HepG2 (cell line): ENCODE results near the gene HLF. TPM values are rescaled to one million over a fixed set of nuclear protein-coding genes. Genes with fewer than 3 reads are reported as not detected.
A peak's percentile ranks its signal among the peaks of the same experiment; 100 is the strongest.

Experiments
- ATRX ChIP-seq: sonication (generic); formaldehyde crosslinking; IDR thresholded peaks from 2 replicates; pipeline ENCODE4 v1.4.0; 2020; ENCODE audit warnings: missing genetic modification reagents, borderline replicate concordance
- FOSL2 ChIP-seq: sonication (generic); formaldehyde crosslinking; IDR thresholded peaks from 2 replicates; pipeline ENCODE4 v1.4.0; 2020; ENCODE audit warnings: missing genetic modification reagents
- GPN1 ChIP-seq: sonication (generic); formaldehyde crosslinking; IDR thresholded peaks from 2 replicates; pipeline ENCODE4 v1.5.1; 2020; ENCODE audit warnings: missing genetic modification reagents, borderline replicate concordance
- HMGXB3 ChIP-seq: sonication (generic); formaldehyde crosslinking; IDR thresholded peaks from 2 replicates; pipeline ENCODE4 v1.4.0; 2020; ENCODE audit warnings: missing genetic modification reagents, borderline replicate concordance
- HNRNPUL1 ChIP-seq: fragments of 200-400 bp; formaldehyde crosslinking; IDR thresholded peaks from 2 replicates; pipeline ENCODE4 v1.6.1; 2017; ENCODE audit warnings: low read depth, mild to moderate bottlenecking, low read length, moderate library complexity
- KMT2B ChIP-seq: IDR thresholded peaks from 2 replicates; pipeline ENCODE4 v1.6.1; 2016; ENCODE audit warnings: missing genetic modification reagents, missing compliant biosample characterization
- POLR2G ChIP-seq: fragments of 200-400 bp; formaldehyde crosslinking; IDR thresholded peaks from 2 replicates; pipeline ENCODE4 v1.6.1; 2018; ENCODE audit warnings: mild to moderate bottlenecking, low read depth, low read length, moderate library complexity
- RFX3 ChIP-seq: IDR thresholded peaks from 2 replicates; pipeline ENCODE4 v1.6.1; 2016; ENCODE audit warnings: missing biosample characterization, missing genetic modification reagents
- RFX5 ChIP-seq: IDR thresholded peaks from 2 replicates; pipeline ENCODE4 v1.6.1; 2011; ENCODE audit warnings: low read depth, low read length, improper control_type of control experiment
- RFXAP ChIP-seq: sonication (generic); formaldehyde crosslinking; IDR thresholded peaks from 2 replicates; pipeline ENCODE4 v1.4.0; 2020; ENCODE audit warnings: missing genetic modification reagents, borderline replicate concordance
- SETDB1 ChIP-seq: sonication (generic); formaldehyde crosslinking; IDR thresholded peaks from 2 replicates; pipeline ENCODE4 v1.5.1; 2020; ENCODE audit warnings: missing genetic modification reagents, mild to moderate bottlenecking, borderline replicate concordance
- TBL1XR1 ChIP-seq: fragments of 150-350 bp; IDR thresholded peaks from 2 replicates; pipeline ENCODE4 v1.6.1; 2014; ENCODE audit warnings: borderline replicate concordance, low read length; ENCODE audit not compliant: partially characterized antibody
- ZFYVE20 ChIP-seq: sonication (generic); formaldehyde crosslinking; IDR thresholded peaks from 2 replicates; pipeline ENCODE4 v1.8.0; 2023; ENCODE audit warnings: low read depth, mild to moderate bottlenecking, moderate library complexity, missing genetic modification reagents, borderline replicate concordance
- ZNF230 ChIP-seq: sonication (generic); formaldehyde crosslinking; IDR thresholded peaks from 2 replicates; pipeline ENCODE4 v1.4.0; 2020; ENCODE audit warnings: mild to moderate bottlenecking, missing genetic modification reagents
- ZNF282 ChIP-seq: fragments of 450-650 bp; IDR thresholded peaks from 2 replicates; pipeline ENCODE4 v1.6.1; 2018; ENCODE audit not compliant: partially characterized antibody
- ZNF672 ChIP-seq: sonication (generic); formaldehyde crosslinking; IDR thresholded peaks from 2 replicates; pipeline ENCODE4 v1.8.1; 2022; ENCODE audit warnings: missing genetic modification reagents
- ZNF788 ChIP-seq: sonication (generic); formaldehyde crosslinking; IDR thresholded peaks from 2 replicates; pipeline ENCODE4 v1.5.0; 2020; ENCODE audit warnings: mild to moderate bottlenecking, missing genetic modification reagents, borderline replicate concordance
- ZSCAN22 ChIP-seq: sonication (generic); formaldehyde crosslinking; IDR thresholded peaks from 2 replicates; pipeline ENCODE4 v1.4.0; 2020; ENCODE audit warnings: mild to moderate bottlenecking, missing genetic modification reagents
- polyA plus RNA-seq, 8 experiments: library from polyadenylated mRNA; depleted of rRNA in 3 of 8; stranded (reverse) in 7 of 8; unstranded in 1 of 8; fragments of >200 nt; fragmentation: Illumina TruSeq in 4 of 8; extraction: Trizol in 4 of 8; gene quantifications; 2 replicates each; pipeline versions ENCODE4 v1.2.1 to v1.2.3, GENCODE V29; 2011 to 2016; ENCODE audit warnings: low read depth in 4 of 8, missing spikeins in 1 of 8, mixed read lengths in 1 of 8; ENCODE audit not compliant: insufficient read depth in 1 of 8
- total RNA-seq, 5 experiments: library from RNA; depleted of rRNA; stranded (reverse); fragments of >200 nt; fragmentation: Illumina TruSeq; extraction: Trizol; gene quantifications; 2 replicates each; pipeline ENCODE4 v1.2.3, GENCODE V29; 2016; ENCODE audit warnings: low read depth in 1 of 5
- TF ChIP-seq, protein P1 (sequence below): sonication (generic); formaldehyde crosslinking; conservative IDR thresholded peaks from 2 replicates; pipeline ENCODE4 v1.4.0; 2020; ENCODE audit warnings: missing genetic modification reagents
- TF ChIP-seq, protein P2 (sequence below): IDR thresholded peaks from 2 replicates; pipeline ENCODE4 v1.6.1; 2016; ENCODE audit warnings: mild to moderate bottlenecking, missing biosample characterization, missing genetic modification reagents

Gene HLF
- total and polyA plus RNA-seq, 2 of the 13 experiments (the other 11 are each of a cell fraction or from before 2014, with no cell fraction given) = 202 to 346 TPM

- TF ChIP-seq ZNF788 (CRISPR knock-in tag) (no peak), KMT2B (no peak), RFX5 (no peak), POLR2G (peak; percentile 76), TBL1XR1 (no peak), HMGXB3 (CRISPR knock-in tag) (no peak), FOSL2 (CRISPR knock-in tag) (no peak; the same call in 1 of the 2 replicates), GPN1 (CRISPR knock-in tag) (no peak), ZFYVE20 (CRISPR knock-in tag) (no peak), HNRNPUL1 (no peak), RFX3 (CRISPR knock-in tag) (no peak), RFXAP (CRISPR knock-in tag) (peak; percentile 58; the same call in 1 of the 2 replicates), ZNF672 (CRISPR knock-in tag) (no peak), ATRX (CRISPR knock-in tag) (no peak), ZSCAN22 (no peak), SETDB1 (CRISPR knock-in tag) (no peak), ZNF230 (CRISPR knock-in tag) (no peak), ZNF282 (no peak)
- TF ChIP-seq, protein P1, sequence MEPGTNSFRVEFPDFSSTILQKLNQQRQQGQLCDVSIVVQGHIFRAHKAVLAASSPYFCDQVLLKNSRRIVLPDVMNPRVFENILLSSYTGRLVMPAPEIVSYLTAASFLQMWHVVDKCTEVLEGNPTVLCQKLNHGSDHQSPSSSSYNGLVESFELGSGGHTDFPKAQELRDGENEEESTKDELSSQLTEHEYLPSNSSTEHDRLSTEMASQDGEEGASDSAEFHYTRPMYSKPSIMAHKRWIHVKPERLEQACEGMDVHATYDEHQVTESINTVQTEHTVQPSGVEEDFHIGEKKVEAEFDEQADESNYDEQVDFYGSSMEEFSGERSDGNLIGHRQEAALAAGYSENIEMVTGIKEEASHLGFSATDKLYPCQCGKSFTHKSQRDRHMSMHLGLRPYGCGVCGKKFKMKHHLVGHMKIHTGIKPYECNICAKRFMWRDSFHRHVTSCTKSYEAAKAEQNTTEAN = no peak
- TF ChIP-seq, protein P2, sequence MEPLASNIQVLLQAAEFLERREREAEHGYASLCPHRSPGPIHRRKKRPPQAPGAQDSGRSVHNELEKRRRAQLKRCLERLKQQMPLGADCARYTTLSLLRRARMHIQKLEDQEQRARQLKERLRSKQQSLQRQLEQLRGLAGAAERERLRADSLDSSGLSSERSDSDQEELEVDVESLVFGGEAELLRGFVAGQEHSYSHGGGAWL = 0 out of 2 replicates have a peak, but pooled peaks have one; percentile 26
Observed at GRCh38 chr17:55267777-55268648, 3.3 kb downstream of the HLF start (continued).
